ENCODE results near the gene SORBS2.

DNA sequence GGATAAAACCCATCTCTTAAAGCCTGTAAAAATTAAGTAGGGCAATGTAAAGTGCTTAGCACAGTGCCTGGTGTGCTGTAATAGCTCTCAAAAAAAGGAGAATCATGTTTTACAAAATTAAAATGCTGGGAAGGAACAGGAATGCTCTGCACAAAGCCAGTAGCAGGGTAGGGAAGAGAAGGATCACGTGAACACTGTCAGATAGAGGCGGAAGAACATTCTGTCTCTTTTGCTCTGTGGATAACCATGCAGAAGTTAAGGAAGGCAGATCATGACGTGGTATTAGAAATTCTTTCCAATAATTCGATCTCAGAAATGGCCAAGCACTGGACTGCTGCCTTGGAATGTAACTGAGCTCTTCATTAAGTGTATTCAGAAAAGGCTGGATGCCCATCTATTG lies 140.5 kb downstream of the SORBS2 start:
- TF ChIP-seq, protein P1, sequence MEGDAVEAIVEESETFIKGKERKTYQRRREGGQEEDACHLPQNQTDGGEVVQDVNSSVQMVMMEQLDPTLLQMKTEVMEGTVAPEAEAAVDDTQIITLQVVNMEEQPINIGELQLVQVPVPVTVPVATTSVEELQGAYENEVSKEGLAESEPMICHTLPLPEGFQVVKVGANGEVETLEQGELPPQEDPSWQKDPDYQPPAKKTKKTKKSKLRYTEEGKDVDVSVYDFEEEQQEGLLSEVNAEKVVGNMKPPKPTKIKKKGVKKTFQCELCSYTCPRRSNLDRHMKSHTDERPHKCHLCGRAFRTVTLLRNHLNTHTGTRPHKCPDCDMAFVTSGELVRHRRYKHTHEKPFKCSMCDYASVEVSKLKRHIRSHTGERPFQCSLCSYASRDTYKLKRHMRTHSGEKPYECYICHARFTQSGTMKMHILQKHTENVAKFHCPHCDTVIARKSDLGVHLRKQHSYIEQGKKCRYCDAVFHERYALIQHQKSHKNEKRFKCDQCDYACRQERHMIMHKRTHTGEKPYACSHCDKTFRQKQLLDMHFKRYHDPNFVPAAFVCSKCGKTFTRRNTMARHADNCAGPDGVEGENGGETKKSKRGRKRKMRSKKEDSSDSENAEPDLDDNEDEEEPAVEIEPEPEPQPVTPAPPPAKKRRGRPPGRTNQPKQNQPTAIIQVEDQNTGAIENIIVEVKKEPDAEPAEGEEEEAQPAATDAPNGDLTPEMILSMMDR (conservative IDR thresholded peaks at IDR 0.05 in 1 of 2, IDR thresholded peaks at IDR 0.05 in 1 of 2; ENCODE audit: low read depth in 1 of 2, low read length in 2 of 2) = no peak
- TF ChIP-seq EZH2 (IDR thresholded peaks at IDR 0.05; ENCODE audit: low read length, missing control alignments) = no peak

Data from fibroblast of lung (primary cell).